H9 (cell line): ENCODE results near the gene HOXD10. TPM values are rescaled to one million over a fixed set of nuclear protein-coding genes. Genes with fewer than 3 reads are reported as not detected.

ENCODE experiments used
- DNase-seq: peaks from one replicate; pipeline ENCODE4 v3.0.0-alpha.2; 2017
- H2AFZ ChIP-seq: one replicate; pipeline ENCODE4 v1.6.1; 2013; ENCODE audit warnings: mild to moderate bottlenecking, low read length, control low read depth, moderate library complexity
- H2AK5ac ChIP-seq: 2 replicates; pipeline ENCODE4 v1.6.1; 2013; ENCODE audit warnings: low read length, control low read depth, mixed read lengths; ENCODE audit not compliant: insufficient read length
- H2BK120ac ChIP-seq: one replicate; pipeline ENCODE4 v1.6.1; 2013; ENCODE audit warnings: low read depth, mild to moderate bottlenecking, low read length, control low read depth, inconsistent platforms; ENCODE audit not compliant: poor library complexity, severe bottlenecking
- H2BK12ac ChIP-seq: 2 replicates; pipeline ENCODE4 v1.6.1; 2013; ENCODE audit warnings: low read length, control low read depth, mixed read lengths, low read depth; ENCODE audit not compliant: insufficient read length
- H2BK15ac ChIP-seq: 2 replicates; pipeline ENCODE4 v1.6.1; 2013; ENCODE audit warnings: low read depth, low read length, control low read depth
- H2BK20ac ChIP-seq: one replicate; pipeline ENCODE4 v1.6.1; 2013; ENCODE audit warnings: low read depth, mild to moderate bottlenecking, low read length, control low read depth, inconsistent platforms; ENCODE audit not compliant: poor library complexity, severe bottlenecking
- H2BK5ac ChIP-seq: 2 replicates; pipeline ENCODE4 v1.6.1; 2013; ENCODE audit warnings: low read length, control low read depth, mixed read lengths; ENCODE audit not compliant: insufficient read length
- H3K14ac ChIP-seq: 2 replicates; pipeline ENCODE4 v1.6.1; 2013; ENCODE audit warnings: low read length, control low read depth; ENCODE audit not compliant: insufficient read depth
- H3K18ac ChIP-seq: 2 replicates; pipeline ENCODE4 v1.6.1; 2013; ENCODE audit warnings: low read depth, mild to moderate bottlenecking, mixed read lengths, low read length, control low read depth; ENCODE audit not compliant: insufficient read length
- H3K23ac ChIP-seq: 2 replicates; pipeline ENCODE4 v1.6.1; 2013; ENCODE audit warnings: low read length, control low read depth, mixed read lengths, low read depth; ENCODE audit not compliant: insufficient read length
- H3K23me2 ChIP-seq: 2 replicates; pipeline ENCODE4 v1.6.1; 2013; ENCODE audit warnings: low read depth, mild to moderate bottlenecking, mixed read lengths, low read length, control low read depth; ENCODE audit not compliant: insufficient read length, poor library complexity, severe bottlenecking
- H3K27ac ChIP-seq: 2 replicates; pipeline ENCODE4 v1.5.1; 2013; ENCODE audit warnings: low read length, control low read depth, mixed read lengths, low read depth; ENCODE audit not compliant: insufficient read length
- H3K27me3 ChIP-seq: 2 replicates; pipeline ENCODE4 v1.6.1; 2013; ENCODE audit warnings: low read length, control low read depth, inconsistent platforms; ENCODE audit not compliant: insufficient read depth
- H3K4ac ChIP-seq: 2 replicates; pipeline ENCODE4 v1.6.1; 2013; ENCODE audit warnings: low read depth, mild to moderate bottlenecking, control low read depth, inconsistent platforms, low read length, moderate library complexity
- H3K4me1 ChIP-seq: 2 replicates; pipeline ENCODE4 v1.6.1; 2013; ENCODE audit warnings: low read length, control low read depth, inconsistent platforms; ENCODE audit not compliant: insufficient read depth
- H3K4me2 ChIP-seq: 2 replicates; pipeline ENCODE4 v1.6.1; 2013; ENCODE audit warnings: low read length, control low read depth, mixed read lengths; ENCODE audit not compliant: insufficient read length, insufficient read depth
- H3K56ac ChIP-seq: 2 replicates; pipeline ENCODE4 v1.6.1; 2013; ENCODE audit warnings: low read depth, mild to moderate bottlenecking, mixed read lengths, low read length, control low read depth; ENCODE audit not compliant: insufficient read length
- H3K79me1 ChIP-seq: 2 replicates; pipeline ENCODE4 v1.6.1; 2013; ENCODE audit warnings: low read depth, mild to moderate bottlenecking, moderate library complexity, low read length, control low read depth, inconsistent platforms; ENCODE audit not compliant: insufficient read depth, poor library complexity, severe bottlenecking
- H3K79me2 ChIP-seq: 2 replicates; pipeline ENCODE4 v1.6.1; 2013; ENCODE audit warnings: low read length, control low read depth, inconsistent platforms; ENCODE audit not compliant: insufficient read depth
- H3K9ac ChIP-seq: 2 replicates; pipeline ENCODE4 v1.6.1; 2013; ENCODE audit warnings: low read length, control low read depth, mixed read lengths; ENCODE audit not compliant: insufficient read length; ENCODE audit errors: extremely low read depth
- H3K9me3 ChIP-seq: one replicate; pipeline ENCODE4 v1.6.1; 2013; ENCODE audit warnings: low read depth, low read length, inconsistent platforms; ENCODE audit not compliant: control insufficient read depth
- H3T11ph ChIP-seq: one replicate; pipeline ENCODE4 v1.6.1; 2013; ENCODE audit warnings: mild to moderate bottlenecking, low read length, control low read depth, inconsistent platforms
- H4K20me1 ChIP-seq: one replicate; pipeline ENCODE4 v1.6.1; 2013; ENCODE audit not compliant: control insufficient read depth, insufficient read length, insufficient read depth
- H4K5ac ChIP-seq: 2 replicates; pipeline ENCODE4 v1.6.1; 2013; ENCODE audit warnings: low read depth, mild to moderate bottlenecking, mixed read lengths, low read length, control low read depth; ENCODE audit not compliant: insufficient read length
- H4K8ac ChIP-seq: replicated peaks from 2 replicates; pipeline ENCODE4 v1.6.1; 2013; ENCODE audit warnings: low read length, control low read depth, mixed read lengths, low read depth; ENCODE audit not compliant: insufficient read length
- H4K91ac ChIP-seq: 2 replicates; pipeline ENCODE4 v1.6.1; 2013; ENCODE audit warnings: low read depth, mild to moderate bottlenecking, moderate library complexity, mixed read lengths, low read length, control low read depth; ENCODE audit not compliant: insufficient read length
- H3K27ac Mint-ChIP-seq, 3 experiments: 2 replicates in 2 of 3; 3 replicates in 1 of 3; pipeline ENCODE4 v1.8.0; 2020 to 2021; ENCODE audit warnings: mixed read lengths in 3 of 3, mild to moderate bottlenecking in 1 of 3, moderate library complexity in 1 of 3
- H3K27me3 Mint-ChIP-seq: 2 replicates; pipeline ENCODE4 v1.8.0; 2021; ENCODE audit warnings: low read depth, mild to moderate bottlenecking, moderate library complexity, mixed read lengths
- H3K36me3 Mint-ChIP-seq, 3 experiments: 2 replicates in 2 of 3; 3 replicates in 1 of 3; pipeline ENCODE4 v1.8.0; 2020 to 2021; ENCODE audit warnings: low read depth in 3 of 3, mixed read lengths in 3 of 3; ENCODE audit not compliant: insufficient read depth in 1 of 3
- H3K4me1 Mint-ChIP-seq, 2 experiments: 2 replicates each; pipeline ENCODE4 v1.8.0; 2020; ENCODE audit warnings: mixed read lengths in 2 of 2
- H3K4me3 Mint-ChIP-seq, 2 experiments: 2 replicates in 1 of 2; 3 replicates in 1 of 2; pipeline ENCODE4 v1.8.0; 2020 to 2021; ENCODE audit warnings: mild to moderate bottlenecking in 2 of 2, mixed read lengths in 2 of 2, moderate library complexity in 1 of 2
- H3K9me3 Mint-ChIP-seq, 2 experiments: 2 replicates in 1 of 2; 3 replicates in 1 of 2; pipeline ENCODE4 v1.8.0; 2020; ENCODE audit warnings: mild to moderate bottlenecking in 2 of 2, mixed read lengths in 2 of 2, moderate library complexity in 1 of 2
- CTCF ChIP-seq: fragments of 200-600 bp; sonication (generic); conservative IDR thresholded peaks from 3 replicates; pipeline ENCODE4 v1.8.0; 2021; ENCODE audit warnings: antibody characterized with exemption, mild to moderate bottlenecking
- WGBS: extraction: QIAGEN DNeasy Blood & Tissue Kit; methylation state at CpG from one replicate; pipeline ENCODE4 v1.1.7; 2013; ENCODE audit warnings: missing lambda C conversion rate, low lambda C conversion rate, mixed read lengths; ENCODE audit not compliant: insufficient read length; ENCODE audit errors: extremely low coverage; 5-methylcytosine and 5-hydroxymethylcytosine counted together
- total RNA-seq: library from RNA; stranded (reverse); gene quantifications from 2 replicates; pipeline ENCODE4 v1.2.1, GENCODE V29; 2021

Gene HOXD10
- total RNA-seq, 1 experiment from 2014 or later: not detected

- Histone ChIP-seq H3K56ac (no peak overlapping the region), H2BK12ac (no peak overlapping the region), H4K5ac (no peak overlapping the region), H2AK5ac (no peak overlapping the region), H3K79me2 (no peaks in the 10 kb centered on the region), H3T11ph (no peak overlapping the region), H3K27ac (no peak overlapping the region), H3K14ac (no peak overlapping the region), H3K79me1 (no peaks in the 10 kb centered on the region), H2AFZ (no peak overlapping the region), H4K8ac (no peak overlapping the region), H3K23me2 (peaks cover 7% of the 10 kb centered on the region), H3K4ac (no peak overlapping the region), H3K9me3 (no peaks in the 10 kb centered on the region), H4K20me1 (no peaks in the 10 kb centered on the region), H4K91ac (no peak overlapping the region), H2BK20ac (no peak overlapping the region), H3K9ac (no peak overlapping the region), H2BK15ac (no peak overlapping the region), H3K23ac (no peak overlapping the region), H2BK5ac (no peak overlapping the region), H3K4me2 (no peak overlapping the region), H3K4me1 (no peaks in the 10 kb centered on the region), H3K27me3 (peaks cover 87% of the 10 kb centered on the region), H2BK120ac (no peak overlapping the region), H3K18ac (no peak overlapping the region)
- Mint-ChIP-seq H3K27me3 (peaks cover 96% of the 10 kb centered on the region), H3K9me3 (peaks cover 7 to 9% of the 10 kb centered on the region in 2 experiments), H3K4me1 (peaks cover 15 to 39% of the 10 kb centered on the region in 2 experiments), H3K36me3 (peaks cover 0 to 4% (median 0%) of the 10 kb centered on the region in 3 experiments; a peak in 1 of 7 replicates), H3K27ac (no peak overlapping the region), H3K4me3 (no peak overlapping the region)
- no peak for DNase-seq
- no CpG with 5 or more reads among the region's 7 CpGs for WGBS
- TF ChIP-seq CTCF: no peak
Measured at GRCh38 chr2:176076063-176076462, 40.5 kb upstream of the HOXD10 start.
